ENCODE measurements around the gene SPG11. TPM values are rescaled to one million over a fixed set of nuclear protein-coding genes. Genes with fewer than 3 reads are reported as not detected.

SPG11 gene
- total RNA-seq, 1 donor from 2014 or later = 65.2 TPM

GRCh38 chr15:44666210-44667038 is 3.0 kb upstream of the SPG11 start:
- Mint-ChIP-seq H3K27me3 (ENCODE audit: insufficient read depth) (no peaks in the 10 kb centered on the region), H3K36me3 (ENCODE audit: low read depth) (peaks cover 4% of the 10 kb centered on the region), H3K4me3 (peak overlapping the region; percentile 78), H3K27ac (peak overlapping the region; percentile 93), H3K4me1 (ENCODE audit: low read depth) (peaks cover 70% of the 10 kb centered on the region), H3K9me3 (no peaks in the 10 kb centered on the region)
- intact Hi-C loops (cut with micrococcal nuclease) = loop anchor here (1.0 kb wide), 1 partner anchor 9 kb away; no protein-coding TSS in a partner anchor
- no peak for DNase-seq (ENCODE audit: low spot score)

- H3K27ac Mint-ChIP-seq = peak overlapping the region; percentile 94
- intact Hi-C loops (cut with micrococcal nuclease) = loop anchor here (1.0 to 5.0 kb wide), 8 partner anchors 21 to 126 kb away; partner anchors contain the start of genes B2M, EIF3J and PATL2
- H3K9me3 Mint-ChIP-seq = no peaks in the 10 kb centered on the region
- DNase-seq (ENCODE audit: low spot score) = peak; percentile 80
- peaks cover 52% of the 10 kb centered on the region for H3K4me1 Mint-ChIP-seq (ENCODE audit: low read depth)
- H3K4me3 Mint-ChIP-seq = peak overlapping the region; percentile 95
- peaks cover 13% of the 10 kb centered on the region for H3K36me3 Mint-ChIP-seq (ENCODE audit: low read depth)
- H3K27me3 Mint-ChIP-seq (ENCODE audit: insufficient read depth) = no peaks in the 10 kb centered on the region
Measured at GRCh38 chr15:44662478-44663409, 718 bp downstream of the SPG11 start.

- DNase-seq (ENCODE audit: low spot score) = no peak
- intact Hi-C loops (cut with micrococcal nuclease) = loop anchor here (2.0 to 5.0 kb wide), 2 partner anchors 15 to 124 kb away; partner anchors contain the start of gene EIF3J
- no peaks in the 10 kb centered on the region for H3K9me3 Mint-ChIP-seq
- peaks cover 44% of the 10 kb centered on the region for H3K4me1 Mint-ChIP-seq (ENCODE audit: low read depth)
- H3K27ac Mint-ChIP-seq = peak overlapping the region; percentile 72
- no peaks in the 10 kb centered on the region for H3K27me3 Mint-ChIP-seq (ENCODE audit: insufficient read depth)
- peaks cover 16% of the 10 kb centered on the region for H3K36me3 Mint-ChIP-seq (ENCODE audit: low read depth)
- H3K4me3 Mint-ChIP-seq = peak overlapping the region; percentile 37
Measured at GRCh38 chr15:44661576-44661975, 1.9 kb downstream of the SPG11 start.

GRCh38 chr15:44659056-44659455 is 4.4 kb downstream of the SPG11 start:
- Mint-ChIP-seq H3K4me3 (no peak overlapping the region), H3K36me3 (ENCODE audit: low read depth) (peaks cover 27% of the 10 kb centered on the region), H3K27ac (no peak overlapping the region)

GRCh38 chr15:44657378-44657777 is 6.1 kb downstream of the SPG11 start:
- Mint-ChIP-seq H3K36me3 (ENCODE audit: low read depth) (peaks cover 35% of the 10 kb centered on the region), H3K27ac (no peak overlapping the region)

More at GRCh38 chr15:44659056-44659455, 4.4 kb downstream of the SPG11 start:
- DNase-seq (ENCODE audit: low spot score) = no peak
- no peaks in the 10 kb centered on the region for H3K27me3 Mint-ChIP-seq (ENCODE audit: insufficient read depth)
- intact Hi-C loops (cut with micrococcal nuclease) = no loop called here
- H3K9me3 Mint-ChIP-seq = no peaks in the 10 kb centered on the region
- H3K4me1 Mint-ChIP-seq (ENCODE audit: low read depth) = peaks cover 31% of the 10 kb centered on the region

GRCh38 chr15:44656913-44657312 is 6.5 kb downstream of the SPG11 start:
- Mint-ChIP-seq H3K27ac (no peak overlapping the region), H3K4me1 (ENCODE audit: low read depth) (peaks cover 27% of the 10 kb centered on the region), H3K36me3 (ENCODE audit: low read depth) (peaks cover 39% of the 10 kb centered on the region), H3K27me3 (ENCODE audit: insufficient read depth) (no peaks in the 10 kb centered on the region), H3K9me3 (no peaks in the 10 kb centered on the region), H3K4me3 (no peak overlapping the region)
- no peak for DNase-seq (ENCODE audit: low spot score)
- intact Hi-C loops (cut with micrococcal nuclease) = no loop called here

More at GRCh38 chr15:44657378-44657777, 6.1 kb downstream of the SPG11 start:
- Mint-ChIP-seq H3K4me3 (no peak overlapping the region), H3K27me3 (ENCODE audit: insufficient read depth) (no peaks in the 10 kb centered on the region), H3K9me3 (no peaks in the 10 kb centered on the region), H3K4me1 (ENCODE audit: low read depth) (peaks cover 27% of the 10 kb centered on the region)
- no peak for DNase-seq (ENCODE audit: low spot score)
- intact Hi-C loops (cut with micrococcal nuclease) = no loop called here

- Mint-ChIP-seq H3K36me3 (ENCODE audit: low read depth) (peaks cover 44% of the 10 kb centered on the region), H3K27me3 (ENCODE audit: insufficient read depth) (no peaks in the 10 kb centered on the region), H3K4me3 (no peak overlapping the region), H3K27ac (peak overlapping the region; percentile 13), H3K4me1 (ENCODE audit: low read depth) (peaks cover 27% of the 10 kb centered on the region), H3K9me3 (no peaks in the 10 kb centered on the region)
- intact Hi-C loops (cut with micrococcal nuclease) = no loop called here
- DNase-seq (ENCODE audit: low spot score) = no peak
Measured at GRCh38 chr15:44656298-44656697, 7.2 kb downstream of the SPG11 start.

GRCh38 chr15:44654858-44655257 is 8.6 kb downstream of the SPG11 start:
- intact Hi-C loops (cut with micrococcal nuclease) = no loop called here
- no peak for DNase-seq (ENCODE audit: low spot score)
- Mint-ChIP-seq H3K27ac (no peak overlapping the region), H3K27me3 (ENCODE audit: insufficient read depth) (no peaks in the 10 kb centered on the region), H3K4me1 (ENCODE audit: low read depth) (peaks cover 17% of the 10 kb centered on the region), H3K9me3 (no peaks in the 10 kb centered on the region), H3K36me3 (ENCODE audit: low read depth) (peaks cover 48% of the 10 kb centered on the region), H3K4me3 (no peak overlapping the region)

GRCh38 chr15:44647637-44648036 is 15.8 kb downstream of the SPG11 start:
- H3K27me3 Mint-ChIP-seq (ENCODE audit: insufficient read depth) = no peaks in the 10 kb centered on the region
- peaks cover 64% of the 10 kb centered on the region for H3K36me3 Mint-ChIP-seq (ENCODE audit: low read depth)
- no peak overlapping the region for H3K27ac Mint-ChIP-seq
- no peak overlapping the region for H3K4me3 Mint-ChIP-seq
- H3K9me3 Mint-ChIP-seq = peaks cover 16% of the 10 kb centered on the region
- DNase-seq (ENCODE audit: low spot score) = no peak
- peaks cover 42% of the 10 kb centered on the region for H3K4me1 Mint-ChIP-seq (ENCODE audit: low read depth)
- intact Hi-C loops (cut with micrococcal nuclease) = loop anchor here (2.0 kb wide), 2 partner anchors 13 to 15 kb away; no protein-coding TSS in a partner anchor

- Mint-ChIP-seq H3K9me3 (peaks cover 16% of the 10 kb centered on the region), H3K4me3 (no peak overlapping the region), H3K27me3 (ENCODE audit: insufficient read depth) (no peaks in the 10 kb centered on the region), H3K36me3 (ENCODE audit: low read depth) (peaks cover 62% of the 10 kb centered on the region), H3K27ac (peak overlapping the region; percentile 19), H3K4me1 (ENCODE audit: low read depth) (peaks cover 42% of the 10 kb centered on the region)
- intact Hi-C loops (cut with micrococcal nuclease) = loop anchor here (2.0 kb wide), 2 partner anchors 14 kb away; no protein-coding TSS in a partner anchor
- DNase-seq (ENCODE audit: low spot score) = no peak
Measured at GRCh38 chr15:44647036-44647435, 16.4 kb downstream of the SPG11 start.

GRCh38 chr15:44646460-44646859 is 17.0 kb downstream of the SPG11 start:
- Mint-ChIP-seq H3K36me3 (ENCODE audit: low read depth) (peaks cover 59% of the 10 kb centered on the region), H3K4me3 (peak overlapping the region; percentile 25), H3K27me3 (ENCODE audit: insufficient read depth) (no peaks in the 10 kb centered on the region), H3K27ac (peak overlapping the region; percentile 78), H3K9me3 (peaks cover 16% of the 10 kb centered on the region), H3K4me1 (ENCODE audit: low read depth) (peaks cover 45% of the 10 kb centered on the region)
- no peak for DNase-seq (ENCODE audit: low spot score)
- intact Hi-C loops (cut with micrococcal nuclease) = loop anchor here (2.0 kb wide), 2 partner anchors 14 kb away; no protein-coding TSS in a partner anchor

GRCh38 chr15:44641651-44642050 is 21.8 kb downstream of the SPG11 start:
- no peak overlapping the region for H3K4me3 Mint-ChIP-seq
- peaks cover 38% of the 10 kb centered on the region for H3K4me1 Mint-ChIP-seq (ENCODE audit: low read depth)
- peaks cover 10% of the 10 kb centered on the region for H3K9me3 Mint-ChIP-seq
- intact Hi-C loops (cut with micrococcal nuclease) = no loop called here
- H3K27me3 Mint-ChIP-seq (ENCODE audit: insufficient read depth) = no peaks in the 10 kb centered on the region
- H3K27ac Mint-ChIP-seq = no peak overlapping the region
- H3K36me3 Mint-ChIP-seq (ENCODE audit: low read depth) = peaks cover 50% of the 10 kb centered on the region
- DNase-seq (ENCODE audit: low spot score) = no peak

All from activated T-helper 1 cell treated with anti-CD3 and anti-CD28 coated beads, Interleukin-12 subunit alpha, Interleukin-12 subunit beta, Interleukin-2, Interleukin-4 antibody, amounts not matched to agents 30 ng/mL and 10 ng/mL and 1 ng/mL, durations not matched to agents 14 hours and 24 hours and 36 hours (primary cell).